A204.1 (cell line): Measurements from ENCODE around the gene ZFYVE19.

Experiments used
- FAIRE-seq: peaks from 2 replicates; lab custom pipeline; 2012; peaks lifted over from hg19 to GRCh38; lab: Jason Lieb, UNC

The ZFYVE19 gene

DNA sequence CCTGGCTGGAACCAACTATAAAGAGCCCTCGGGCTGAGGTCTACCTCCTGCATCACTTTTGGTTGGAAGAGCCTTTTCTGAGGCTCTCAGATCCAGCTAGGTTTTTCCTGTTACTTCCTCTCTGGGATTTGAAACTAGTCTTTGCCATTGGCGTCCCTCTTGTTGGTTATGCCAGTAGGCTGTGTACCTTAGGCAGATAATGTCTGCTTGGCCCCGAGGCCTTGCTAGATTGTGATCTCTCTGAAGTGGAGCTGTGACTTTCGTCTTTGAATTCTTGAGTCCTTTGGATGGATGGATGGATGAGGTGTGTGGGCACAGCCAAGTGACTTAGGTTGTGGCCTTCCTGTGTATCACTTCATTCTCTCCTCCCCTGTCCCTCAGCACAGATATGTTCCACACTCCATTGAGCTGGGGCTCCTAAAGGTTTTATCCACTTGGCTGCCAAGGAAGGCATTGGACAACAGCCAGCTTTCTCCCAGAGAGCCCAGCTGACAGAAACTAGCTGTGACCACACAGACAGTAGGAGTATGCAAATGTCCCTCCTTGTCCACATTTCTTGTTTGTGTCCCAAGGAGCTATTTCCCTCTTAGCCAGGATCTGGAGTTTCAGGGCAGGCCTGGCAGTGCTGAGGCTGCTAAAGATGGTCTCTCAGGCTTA, 8.3 kb downstream of the ZFYVE19 start:
- FAIRE-seq: no peak

DNA sequence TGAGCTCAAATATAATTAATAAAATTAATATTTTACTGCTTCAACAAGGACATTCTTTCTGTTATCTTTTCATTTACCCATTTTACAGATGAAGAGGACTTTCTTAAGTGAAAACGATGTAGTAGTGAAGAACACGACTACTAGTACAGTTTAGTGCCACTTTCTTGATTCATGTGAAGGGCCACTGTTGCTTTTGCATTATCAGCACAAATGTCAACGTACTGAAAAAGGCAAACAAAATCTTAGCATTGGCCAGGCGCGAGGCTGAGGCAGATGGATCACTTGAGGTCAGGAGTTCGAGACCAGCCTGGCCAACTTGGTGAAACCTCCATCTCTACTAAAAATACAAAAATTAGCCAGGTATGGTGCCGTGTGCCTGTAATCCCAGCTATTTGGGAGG, 12.2 kb downstream of the ZFYVE19 start:
- FAIRE-seq: no peak

DNA sequence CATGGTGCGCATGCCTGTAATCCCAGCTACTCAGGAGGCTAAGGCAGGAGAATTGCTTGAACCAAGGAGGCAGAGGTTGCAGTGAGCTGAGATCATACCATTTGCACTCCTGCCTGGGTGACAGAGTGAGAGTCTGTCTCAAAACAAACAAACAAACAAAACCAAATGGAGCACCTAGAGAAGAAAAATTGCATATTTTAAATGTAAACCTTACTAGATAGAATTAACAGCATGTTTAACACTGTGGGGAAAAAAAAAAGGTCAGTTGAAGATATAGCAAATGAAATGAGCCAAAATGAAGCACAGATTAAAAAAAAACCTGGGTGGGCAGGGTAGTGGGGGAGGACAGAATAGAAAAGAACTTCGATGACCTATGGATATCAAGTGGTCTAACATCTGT, 14.3 kb downstream of the ZFYVE19 start:
- no peak for FAIRE-seq

- no peak for FAIRE-seq
Measured at GRCh38 chr15:40823572-40824343, 16.9 kb downstream of the ZFYVE19 start.

DNA sequence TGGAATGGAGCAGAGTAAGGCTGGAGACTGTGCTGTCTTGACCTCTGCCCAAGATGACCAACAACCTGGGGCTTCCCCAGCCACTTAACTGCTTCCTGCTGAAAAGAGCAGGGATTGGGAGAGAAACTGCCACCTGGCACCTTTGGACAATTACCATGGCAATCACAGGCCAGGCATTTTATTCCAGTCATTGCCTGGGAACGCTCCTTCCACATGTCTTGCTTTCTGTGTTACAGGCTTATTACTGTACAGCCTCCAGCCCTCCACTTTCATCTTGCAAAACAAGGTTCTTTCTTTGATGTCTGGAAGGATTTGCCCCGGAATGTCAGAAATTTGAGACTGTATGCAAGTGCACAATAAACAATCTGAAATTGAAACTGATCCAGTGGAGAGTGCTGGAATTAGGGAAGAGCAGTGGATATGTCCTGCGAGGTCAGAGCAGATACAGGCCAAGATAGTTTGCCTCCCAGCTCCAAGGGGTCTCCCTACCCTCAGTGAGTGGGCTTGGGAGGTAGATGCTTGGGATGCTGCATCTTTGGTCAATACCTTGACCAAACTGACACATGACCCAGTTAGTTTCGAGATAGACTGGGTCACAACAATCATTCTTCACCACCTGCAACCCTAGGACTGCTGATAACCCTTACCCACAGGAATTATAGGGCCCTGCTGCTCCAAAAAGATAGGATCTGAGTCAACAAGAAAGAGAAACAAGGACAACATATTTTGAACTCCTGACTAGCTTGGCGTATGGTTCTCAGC, 19.0 kb downstream of the ZFYVE19 start:
- no peak for FAIRE-seq

- FAIRE-seq: no peak
Measured at GRCh38 chr15:40826423-40827075, 19.7 kb downstream of the ZFYVE19 start.

- no peak for FAIRE-seq
Measured at GRCh38 chr15:40828447-40829036, 21.7 kb downstream of the ZFYVE19 start, which contains the start of gene PPP1R14D. TSS of gene PPP1R14D (minus strand) at chr15:40828708. CDS start at chr15:40828641, 67 bp downstream.

GRCh38 chr15:40829115-40829514, 22.2 kb downstream of the ZFYVE19 start:
- FAIRE-seq: no peak

DNA sequence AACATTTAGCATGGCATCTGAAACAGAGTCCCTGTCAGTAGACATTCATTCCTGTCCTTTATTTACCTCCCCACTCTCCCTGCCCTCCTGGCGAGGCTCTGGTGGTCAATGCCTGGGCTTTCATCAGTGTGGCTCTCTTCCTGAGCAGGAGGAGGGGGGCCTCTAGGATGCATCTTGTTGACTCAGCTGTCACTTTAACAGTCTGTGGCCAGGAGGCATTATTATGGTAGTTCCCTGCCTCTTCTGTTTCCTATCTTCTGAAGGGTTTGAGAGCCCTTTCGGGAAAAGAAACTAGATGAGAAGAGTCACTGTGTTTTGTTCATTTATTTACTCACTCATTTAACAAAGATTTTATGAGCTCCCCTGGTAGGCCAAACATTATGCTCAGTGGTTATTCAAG, 24.0 kb downstream of the ZFYVE19 start:
- no peak for FAIRE-seq

- FAIRE-seq: no peak
Measured at GRCh38 chr15:40831861-40832260, 25.0 kb downstream of the ZFYVE19 start.

GRCh38 chr15:40832903-40833302, 26.0 kb downstream of the ZFYVE19 start:
- no peak for FAIRE-seq

- FAIRE-seq: no peak
Measured at GRCh38 chr15:40836020-40836419, 29.1 kb downstream of the ZFYVE19 start.

DNA sequence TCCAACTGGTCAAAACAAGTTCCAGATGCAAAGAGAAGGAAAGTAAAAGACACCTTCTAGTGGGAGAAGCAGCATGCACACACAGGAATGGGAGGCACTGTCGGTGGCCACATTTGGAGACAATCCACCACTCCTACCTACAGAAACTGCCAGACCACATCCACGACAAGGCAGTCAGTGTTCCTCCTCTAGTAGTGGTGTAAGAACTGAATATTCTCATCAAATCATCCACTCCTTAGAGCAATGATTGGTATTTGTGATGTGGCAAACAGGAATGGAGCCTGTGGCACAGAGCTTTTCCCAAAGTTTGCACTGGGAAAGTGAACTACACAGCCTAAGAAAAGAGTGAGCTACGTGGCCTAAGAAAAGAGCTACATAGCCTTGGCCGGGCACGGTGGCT, 31.9 kb downstream of the ZFYVE19 start:
- no peak for FAIRE-seq

GRCh38 chr15:40841741-40842140, 34.9 kb downstream of the ZFYVE19 start:
- FAIRE-seq: no peak

DNA sequence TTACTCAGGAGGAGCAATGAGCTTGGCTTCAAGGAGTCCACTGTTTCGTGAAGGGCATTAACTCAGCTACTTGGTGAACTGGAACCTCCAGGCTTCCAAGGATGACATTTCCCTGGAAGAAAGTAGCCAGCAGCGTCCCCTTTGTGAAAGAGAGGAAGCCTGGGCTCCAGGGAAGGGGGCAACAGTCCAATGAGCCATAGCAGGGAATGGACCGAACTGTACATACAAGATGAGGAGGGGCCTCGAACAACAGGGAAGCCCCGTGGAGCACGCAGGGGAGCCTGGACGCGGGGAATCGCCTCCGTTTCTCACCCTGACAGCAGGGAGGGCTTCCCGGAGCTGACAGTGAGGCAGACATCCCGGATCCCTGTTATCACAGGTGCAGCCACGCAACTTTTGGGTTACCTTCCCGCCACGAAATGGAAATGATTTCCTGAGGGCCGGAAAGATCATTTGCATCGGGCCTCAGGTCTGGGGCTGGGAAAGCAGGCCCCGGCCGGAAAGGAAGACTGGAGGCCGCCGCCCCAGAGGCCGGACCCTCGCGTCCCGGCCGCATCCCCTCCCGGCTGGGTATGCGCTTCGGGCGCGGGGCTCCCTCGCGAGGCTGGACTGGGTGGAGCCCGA, 36.5 kb downstream of the ZFYVE19 start:
- no peak for FAIRE-seq

- no peak for FAIRE-seq
Measured at GRCh38 chr15:40843885-40844695, 37.2 kb downstream of the ZFYVE19 start, which contains the start of gene SPINT1. TSS of gene SPINT1 (plus strand) at chr15:40844048. CDS start at chr15:40844555, 507 bp downstream.

DNA sequence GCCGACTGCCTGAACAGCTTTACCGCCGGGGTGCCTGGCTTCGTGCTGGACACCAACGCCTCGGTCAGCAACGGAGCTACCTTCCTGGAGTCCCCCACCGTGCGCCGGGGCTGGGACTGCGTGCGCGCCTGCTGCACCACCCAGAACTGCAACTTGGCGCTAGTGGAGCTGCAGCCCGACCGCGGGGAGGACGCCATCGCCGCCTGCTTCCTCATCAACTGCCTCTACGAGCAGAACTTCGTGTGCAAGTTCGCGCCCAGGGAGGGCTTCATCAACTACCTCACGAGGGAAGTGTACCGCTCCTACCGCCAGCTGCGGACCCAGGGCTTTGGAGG, 37.8 kb downstream of the ZFYVE19 start:
- no peak for FAIRE-seq

GRCh38 chr15:40845036-40845435, 38.1 kb downstream of the ZFYVE19 start:
- FAIRE-seq: no peak

GRCh38 chr15:40845511-40846284, 38.8 kb downstream of the ZFYVE19 start:
- no peak for FAIRE-seq

GRCh38 chr15:40846841-40847222, 39.9 kb downstream of the ZFYVE19 start:
- FAIRE-seq: no peak
